Hematopoietic multipotent progenitor cell treated with erythropoietin and hydrocortisone succinate and interleukin-3 and kit ligand, for 15 days (in vitro differentiated cells): ENCODE measurements around the gene TGFBI.

Experiments
- DNase-seq: peaks from one replicate; pipeline ENCODE4 v3.0.0-alpha.2; 2015; ENCODE audit warnings: low spot score

Gene TGFBI

DNA sequence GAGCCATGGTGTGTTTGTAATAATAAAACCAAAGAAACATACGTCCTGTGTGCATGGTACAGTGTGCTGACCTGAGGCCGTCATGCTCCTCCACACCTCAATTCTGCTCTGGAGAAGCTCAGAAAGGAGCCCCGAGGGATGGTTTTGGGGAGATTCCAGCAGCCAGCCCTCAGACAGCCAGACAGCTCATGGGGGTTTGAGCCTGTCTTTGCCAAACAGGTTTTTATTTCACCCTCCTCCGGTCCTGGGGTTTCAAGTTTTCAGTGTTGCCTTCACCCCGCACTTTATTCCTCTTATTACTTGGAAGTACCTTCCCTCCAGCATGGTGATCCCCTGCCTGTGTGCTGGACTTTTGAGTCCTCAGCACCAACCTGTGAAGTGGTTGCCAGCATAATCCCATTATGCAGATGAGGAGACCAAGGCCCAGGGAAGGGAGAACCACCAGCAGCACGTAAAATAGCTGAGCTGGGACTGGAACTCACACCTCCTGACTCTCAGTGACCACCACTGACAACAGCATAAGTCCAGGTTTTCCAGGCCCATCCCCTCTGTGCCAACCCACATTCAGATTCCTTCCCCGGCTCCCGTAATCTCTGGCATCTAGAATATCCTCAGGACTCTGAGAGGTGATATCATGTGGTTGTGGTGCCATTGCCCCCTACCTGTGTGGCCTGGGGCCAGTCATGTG, 35.1 kb downstream of the TGFBI start:
- no peak for DNase-seq

DNA sequence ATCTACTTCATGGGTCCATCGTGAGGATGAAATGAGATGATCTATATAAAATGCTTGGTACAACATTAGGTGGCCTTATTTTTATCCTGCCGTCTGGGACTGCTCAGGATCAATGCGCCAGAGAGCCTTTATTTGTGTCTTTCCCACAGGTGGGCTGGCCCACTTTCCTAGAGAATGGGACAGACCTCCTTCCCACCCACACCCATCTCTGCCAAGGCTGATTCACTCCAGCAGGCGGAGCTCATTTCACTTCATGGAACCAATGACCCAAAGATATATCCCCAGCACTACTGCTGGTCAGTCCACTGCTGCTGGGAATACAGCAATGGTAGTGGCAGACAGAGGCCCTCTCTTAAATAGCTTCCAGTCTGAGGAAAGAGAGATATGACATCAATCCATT, 35.7 kb downstream of the TGFBI start:
- no peak for DNase-seq

- no peak for DNase-seq
Observed at GRCh38 chr5:136065588-136065987, 36.8 kb downstream of the TGFBI start.

- no peak for DNase-seq
Observed at GRCh38 chr5:136066661-136067271, 38.0 kb downstream of the TGFBI start.

DNA sequence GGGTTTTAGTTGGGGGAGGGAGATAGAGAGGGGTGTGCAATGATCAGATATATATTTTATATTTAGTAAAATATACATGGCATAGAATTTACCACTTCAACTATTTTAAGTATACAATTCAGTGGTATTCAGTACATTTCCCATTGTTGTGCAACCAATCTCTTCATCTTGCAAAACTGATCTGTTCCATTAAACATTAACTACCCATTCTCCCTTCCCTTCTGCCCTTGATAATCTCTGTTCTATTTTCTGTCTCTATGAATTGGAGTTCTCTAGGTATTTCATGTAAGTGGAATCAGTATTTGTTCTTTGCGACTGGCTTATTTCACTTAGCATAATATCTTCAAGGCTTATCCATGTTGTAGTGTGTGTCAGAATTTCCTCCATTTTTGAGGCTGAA, 38.6 kb downstream of the TGFBI start:
- no peak for DNase-seq

DNA sequence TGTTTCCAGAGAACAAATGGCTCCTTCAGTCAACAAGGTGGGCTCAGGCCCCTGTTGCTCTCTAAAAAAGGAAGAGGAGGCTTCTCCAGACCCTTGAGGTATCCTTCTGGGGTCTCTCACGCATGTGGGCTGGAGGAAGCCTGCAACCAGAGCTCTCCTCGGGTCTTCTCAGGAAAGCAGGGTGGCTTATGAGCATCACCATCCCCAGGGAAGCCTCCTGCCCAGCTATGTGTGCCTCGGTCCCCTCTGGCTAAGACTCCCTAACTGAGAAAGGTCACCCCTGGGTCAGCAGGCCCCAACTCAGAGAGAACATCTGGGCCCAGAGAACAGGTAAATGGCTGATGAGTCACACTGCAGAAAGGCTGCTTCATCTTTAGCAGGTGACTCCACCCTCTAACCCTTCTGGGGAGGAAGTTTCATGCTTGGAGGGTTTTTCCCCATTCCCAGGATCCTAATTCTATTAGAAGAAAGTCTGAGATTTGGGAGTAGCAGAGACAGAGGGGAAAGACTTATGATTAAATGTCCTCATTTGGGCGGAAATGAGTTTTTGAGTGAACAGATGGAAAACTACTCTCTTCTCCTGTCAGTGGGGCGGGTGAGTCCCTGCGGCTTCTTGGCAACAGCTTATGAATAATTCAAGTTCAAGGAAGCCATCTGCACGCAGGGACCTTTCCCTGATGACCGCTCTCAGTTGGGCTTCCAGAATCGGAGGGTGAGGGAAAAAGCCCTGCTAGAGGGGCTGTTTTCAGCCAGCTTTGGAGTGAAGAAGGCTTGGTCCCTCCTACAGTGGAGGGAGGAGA, 41.9 kb downstream of the TGFBI start:
- DNase-seq: no peak

DNA sequence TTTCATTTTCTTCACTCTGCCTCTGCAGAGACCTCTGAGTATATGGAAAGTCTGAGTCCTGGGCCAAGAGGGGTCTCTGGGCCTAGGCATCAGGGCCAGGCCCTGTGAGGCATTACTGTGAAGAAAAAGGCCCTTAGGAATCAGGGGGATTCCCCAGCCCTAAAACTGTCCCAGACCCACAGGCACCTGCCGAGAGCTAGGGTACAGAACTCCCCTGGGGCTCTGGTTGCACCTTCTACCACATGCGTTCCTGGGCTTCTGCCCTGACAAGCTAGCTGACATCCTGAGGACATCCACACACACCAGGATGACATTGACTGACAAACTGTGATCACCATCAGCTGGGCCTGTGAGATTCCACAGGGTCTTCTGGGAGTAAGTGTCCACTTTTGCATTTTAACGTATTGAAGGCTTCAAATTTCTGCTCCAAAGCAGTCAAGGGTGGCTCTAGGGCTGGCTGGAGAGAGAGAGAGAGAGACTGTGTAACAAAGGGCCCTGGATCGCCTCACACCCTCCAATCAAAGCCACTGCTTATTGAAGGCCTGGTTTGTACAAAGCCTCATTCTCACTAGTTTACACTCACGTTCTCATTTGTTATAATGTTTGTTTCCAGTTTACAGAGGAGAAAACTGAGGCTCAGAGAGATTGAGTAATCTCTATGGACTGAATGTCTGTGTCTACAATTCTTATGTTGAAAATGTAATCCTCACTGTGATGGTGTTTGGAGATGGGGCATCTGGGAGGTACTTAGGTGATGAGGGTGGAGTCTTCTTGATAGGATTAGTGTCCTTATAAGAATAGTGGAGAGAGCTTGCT, 45.1 kb downstream of the TGFBI start:
- DNase-seq: no peak

DNA sequence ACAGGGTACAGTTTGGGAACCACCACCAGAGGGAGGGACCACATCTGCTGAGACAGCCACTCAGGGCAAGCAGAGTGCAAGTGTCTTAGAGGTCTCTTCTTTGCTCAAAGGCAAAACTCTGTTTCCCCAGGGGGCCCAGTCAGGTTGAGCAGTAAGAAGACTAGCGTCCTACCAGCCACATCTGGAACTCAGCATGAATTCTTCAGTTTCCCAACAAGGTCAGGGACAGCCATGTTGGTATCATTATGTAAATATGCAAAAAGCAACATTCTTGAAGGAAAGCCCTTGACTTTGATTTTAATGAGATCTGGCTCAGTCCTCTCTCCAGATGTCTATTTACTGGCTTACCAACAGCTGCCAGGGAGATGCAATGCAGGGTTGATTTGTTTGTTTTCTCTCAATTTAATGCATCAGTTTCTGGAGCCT, 46.7 kb downstream of the TGFBI start:
- DNase-seq: no peak

GRCh38 chr5:136076067-136076466, 47.3 kb downstream of the TGFBI start:
- no peak for DNase-seq

DNA sequence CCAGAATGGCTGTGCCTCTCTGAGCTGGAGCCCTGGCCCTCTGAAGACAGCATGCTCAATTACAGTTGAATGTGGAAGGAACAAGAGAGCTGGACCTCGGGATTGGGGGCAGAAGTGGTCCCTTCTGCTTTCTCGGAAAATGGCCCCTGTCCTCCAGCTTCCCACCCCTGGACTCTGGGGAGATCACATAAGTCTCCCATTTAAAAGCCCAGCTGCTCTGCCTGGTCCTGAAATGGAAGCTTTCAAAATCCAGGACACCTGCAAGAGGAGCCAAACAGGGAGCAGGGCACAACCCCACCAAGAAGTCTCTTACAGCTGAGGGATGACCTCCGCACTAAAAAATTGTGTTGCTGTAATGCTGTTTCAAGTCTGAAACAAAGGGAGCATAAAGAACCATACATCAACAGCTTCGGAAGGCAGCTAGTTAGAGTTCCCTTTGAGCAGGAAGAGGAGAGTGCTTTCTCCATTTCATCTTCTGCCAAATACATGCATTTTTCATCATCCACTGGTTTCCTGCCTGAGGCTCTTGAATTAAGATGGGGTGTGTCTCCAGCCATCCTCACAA, 48.2 kb downstream of the TGFBI start:
- DNase-seq: no peak

DNA sequence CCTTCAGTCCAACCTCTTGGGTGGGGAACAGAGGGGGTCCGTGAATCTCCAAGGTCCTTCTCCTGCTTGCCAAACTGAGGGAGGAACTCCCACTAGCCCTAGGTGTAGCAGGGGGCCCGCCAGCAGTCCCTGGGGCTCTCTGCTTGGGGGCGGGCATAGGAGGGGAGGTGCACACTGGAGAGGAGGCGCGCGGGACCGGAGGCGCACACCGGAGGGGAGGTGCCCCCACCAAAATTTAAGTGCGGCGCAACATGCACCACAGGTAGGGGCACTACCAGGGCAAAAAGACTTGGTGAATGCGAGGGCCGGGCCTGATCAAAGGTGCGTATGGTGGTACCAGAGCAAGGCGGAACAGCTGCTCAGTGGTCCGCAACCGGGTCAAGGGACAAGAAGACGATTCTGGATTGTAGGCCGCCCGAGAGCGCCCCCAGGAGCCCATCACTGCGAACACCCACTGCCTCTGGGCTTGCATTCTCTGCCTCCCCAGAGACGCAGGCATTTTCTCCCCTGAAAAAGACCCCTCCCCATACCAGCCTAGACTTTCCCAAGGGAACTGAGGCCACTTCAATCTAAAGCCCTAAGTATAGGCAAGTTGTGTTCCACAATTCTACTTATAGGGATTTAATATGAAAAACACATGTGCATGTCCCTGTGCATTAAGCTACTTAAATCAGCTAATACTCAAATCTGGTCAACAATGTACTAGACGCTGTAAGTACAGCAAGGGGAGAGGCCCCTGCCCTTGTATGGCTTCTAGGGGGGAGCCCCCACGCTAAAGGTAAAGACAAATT, 50.6 kb downstream of the TGFBI start:
- no peak for DNase-seq

GRCh38 chr5:136080113-136080482, 51.3 kb downstream of the TGFBI start:
- DNase-seq: no peak

DNA sequence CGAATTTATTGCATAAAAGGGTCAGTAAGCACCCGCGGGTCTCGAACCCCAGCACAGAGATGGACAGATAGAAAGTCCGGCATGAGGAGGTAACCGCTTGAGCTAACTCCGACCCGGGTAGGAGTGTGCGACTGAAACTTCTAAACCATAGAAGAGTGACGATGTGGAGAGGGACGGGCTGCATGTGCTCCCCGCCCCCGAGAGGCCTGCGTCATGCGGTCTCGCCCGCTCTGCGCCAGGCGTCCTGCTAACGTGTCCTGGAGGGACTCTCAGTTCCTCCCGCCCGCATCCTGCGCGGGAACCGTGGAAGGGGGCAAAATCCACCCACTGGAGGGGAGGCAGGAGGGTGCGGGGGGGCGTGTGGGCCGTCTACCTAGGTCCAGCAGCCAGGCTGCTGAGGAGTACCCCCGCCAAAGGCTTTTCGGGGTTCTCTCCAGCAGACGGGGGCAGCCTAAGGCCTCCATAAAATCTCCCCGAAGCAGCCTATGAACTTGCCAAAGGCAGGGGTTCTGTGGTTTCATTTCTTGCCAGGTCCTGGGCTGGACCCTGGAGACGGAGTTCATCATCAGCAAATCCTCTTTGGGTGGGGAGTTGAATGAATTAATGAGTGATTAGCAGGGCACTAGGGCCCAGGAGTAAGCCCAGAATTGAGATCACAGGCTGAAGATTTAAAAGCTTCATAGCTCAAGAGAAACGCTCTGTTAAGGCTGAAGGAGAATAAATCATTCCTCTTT, 51.9 kb downstream of the TGFBI start:
- DNase-seq: peak; percentile 46

DNA sequence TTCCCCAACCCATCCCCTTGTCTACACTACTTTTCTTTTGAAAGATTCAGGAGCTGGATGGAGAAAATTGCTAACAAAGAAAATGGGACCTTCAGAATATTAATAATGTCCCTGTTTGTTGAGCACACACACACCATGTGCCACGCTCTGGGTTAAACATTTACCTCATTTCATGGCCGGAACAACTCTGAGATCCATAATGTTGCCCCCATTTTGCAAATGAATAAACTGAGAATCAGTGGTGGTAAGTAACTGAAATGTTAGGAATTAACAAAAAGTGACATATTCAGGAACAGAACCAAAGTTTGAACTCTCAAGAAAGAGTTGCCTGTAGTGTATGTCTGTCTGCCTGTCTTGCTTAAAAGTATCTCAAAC, 52.4 kb downstream of the TGFBI start:
- DNase-seq: no peak

DNA sequence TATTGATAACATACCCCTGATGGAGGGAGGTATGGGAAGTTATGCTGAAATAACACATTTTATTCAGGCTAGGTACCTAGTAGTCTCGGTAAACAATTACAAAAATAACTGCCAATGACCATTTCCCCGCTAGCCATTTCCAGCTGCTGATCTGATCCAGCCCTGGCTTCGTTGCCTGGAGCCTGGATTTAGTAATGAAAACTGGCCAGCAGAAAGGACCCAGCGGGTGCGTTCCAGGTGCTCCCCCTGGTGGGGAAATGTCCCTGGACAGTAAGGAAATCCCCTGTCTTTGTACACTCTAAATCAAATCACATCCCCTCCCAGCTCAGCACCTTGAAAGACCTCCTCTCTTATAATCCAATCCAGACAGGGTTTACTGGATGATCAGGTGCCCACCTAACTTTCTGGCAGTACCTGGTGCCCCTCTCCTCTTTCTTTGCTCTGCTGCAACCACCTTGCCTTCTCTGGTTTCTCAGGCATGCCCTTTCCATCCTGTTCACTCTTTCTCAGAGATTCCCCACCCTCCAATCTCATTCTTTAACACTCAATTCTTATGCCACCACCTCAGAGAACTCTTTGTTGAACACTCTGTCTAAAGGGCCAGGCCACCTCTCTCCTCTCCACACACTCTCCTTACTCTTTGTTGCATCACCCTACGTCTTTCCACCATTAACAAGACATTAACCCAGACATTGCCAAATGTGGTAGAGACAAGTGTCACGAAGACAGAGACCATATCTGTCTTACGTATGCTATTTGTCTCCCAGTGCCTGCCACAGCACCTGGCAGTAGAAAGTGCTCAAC, 53.8 kb downstream of the TGFBI start:
- peak; percentile 34 for DNase-seq

DNA sequence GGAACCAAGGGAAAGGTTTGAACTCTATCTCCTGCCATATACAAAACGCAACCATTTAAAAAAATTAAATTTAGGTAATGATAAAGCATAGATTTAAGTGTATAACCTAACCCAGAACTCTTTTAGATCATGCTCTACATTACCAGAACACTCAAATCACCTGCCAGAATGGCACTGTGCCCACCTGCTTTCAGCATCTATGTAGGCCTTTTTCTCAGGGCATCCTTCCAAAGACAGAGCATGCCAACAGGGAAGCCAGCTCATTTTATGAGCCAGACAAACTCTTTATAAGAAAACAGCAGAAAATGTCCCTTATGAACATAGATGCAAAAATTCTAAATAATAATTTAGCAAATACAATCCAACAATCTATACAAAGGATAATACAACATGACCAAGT, 55.9 kb downstream of the TGFBI start:
- DNase-seq: no peak

DNA sequence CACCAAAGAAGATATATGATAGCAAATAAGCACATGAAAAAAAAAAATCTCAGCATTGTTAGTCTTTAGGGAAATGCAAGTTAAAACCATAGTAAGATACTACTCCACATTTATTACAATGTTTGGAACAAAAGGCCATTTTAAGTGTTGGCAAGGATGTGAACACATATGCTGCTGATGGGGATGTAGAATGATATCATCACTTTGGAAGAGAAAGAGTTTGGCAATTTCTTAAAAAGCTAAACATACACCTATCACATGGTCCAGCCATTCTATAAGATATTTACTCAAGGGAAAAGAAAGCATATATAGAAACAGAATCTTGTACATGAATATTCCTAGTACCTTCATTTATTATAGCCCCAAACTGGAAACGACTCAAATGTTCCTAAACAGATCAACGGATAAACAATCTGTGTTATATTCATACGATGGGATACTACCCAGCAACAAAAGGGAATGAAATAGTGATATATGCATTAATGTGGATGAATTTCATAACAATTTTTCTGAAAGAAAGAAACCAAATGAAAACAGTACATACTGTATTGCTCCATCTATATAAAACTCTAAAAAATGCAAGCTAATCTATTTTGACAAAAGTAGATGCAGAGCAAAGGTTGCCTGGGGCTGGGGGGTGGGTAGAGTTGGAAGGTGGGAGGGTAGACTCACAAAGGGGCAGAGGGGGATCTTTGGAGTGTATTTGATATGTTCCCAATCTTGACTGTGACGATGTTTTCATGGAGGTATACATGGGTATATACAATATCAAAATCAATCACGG, 58.2 kb downstream of the TGFBI start:
- no peak for DNase-seq

DNA sequence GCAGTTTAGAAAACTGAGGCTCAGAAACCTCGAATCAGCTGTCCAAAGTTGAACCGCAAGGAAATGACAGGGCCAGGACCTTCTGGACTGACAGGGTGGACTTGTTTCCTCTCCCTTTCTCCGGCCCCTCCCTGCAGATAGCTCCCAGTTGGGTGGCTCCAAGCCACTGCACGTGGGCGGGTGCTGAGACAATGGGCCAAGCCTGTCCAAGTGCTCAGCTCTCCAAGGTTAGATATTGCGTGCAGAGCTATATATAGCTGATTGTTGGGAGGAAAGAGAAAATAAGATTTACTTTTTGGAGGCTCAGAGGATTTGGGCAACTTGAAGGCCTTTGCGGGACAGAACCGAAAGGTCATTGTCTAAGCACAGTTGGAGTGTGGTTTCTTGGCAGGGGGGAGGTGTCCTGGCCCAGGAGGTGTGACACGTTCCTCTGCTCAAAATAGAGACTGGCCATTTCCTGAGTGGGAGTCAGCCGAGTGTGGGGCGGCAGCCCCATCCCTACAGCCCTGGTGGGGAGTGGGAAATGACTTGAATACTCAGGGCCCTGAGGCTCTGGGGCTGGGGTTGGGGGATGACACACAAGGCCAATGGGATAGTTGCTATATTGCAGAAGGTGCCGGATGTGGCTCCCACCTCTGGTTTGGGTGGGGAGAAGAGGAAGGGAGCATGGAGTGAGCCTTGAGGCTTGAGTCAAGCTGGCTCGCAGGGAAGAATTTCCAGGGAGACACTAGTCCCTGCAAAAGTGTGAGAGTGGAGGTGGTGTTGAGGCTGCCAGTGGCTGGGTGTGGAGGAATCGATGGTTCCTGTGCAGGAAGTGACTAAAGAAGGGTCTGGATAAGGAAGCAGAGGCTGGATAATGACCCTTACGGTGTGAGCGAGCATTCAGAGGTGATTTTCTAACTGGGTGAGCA, 59.4 kb downstream of the TGFBI start:
- no peak for DNase-seq
